ENCODE results near the gene PHAF1.

- TF ChIP-seq CTCF (IDR thresholded peaks at IDR 0.05): no peak
- no peak for TF ChIP-seq POLR2AphosphoS5 (IDR thresholded peaks at IDR 0.05)
- no peak for TF ChIP-seq EP300 (IDR thresholded peaks at IDR 0.05)
- TF ChIP-seq POLR2A (IDR thresholded peaks at IDR 0.05): no peak
Observed at GRCh38 chr16:67173323-67173722, 63.6 kb downstream of the PHAF1 start.
